HG03558 (cell line): ENCODE results near the gene RAB27B.
"Not testable (repeated sequence)": the region's sequence is repeated elsewhere in the genome, so short reads cannot be mapped to it uniquely, and the experiment has no call there.

ENCODE experiments used
- ATAC-seq: cut with Tn5 transposase; IDR thresholded peaks from one replicate; pipeline ENCODE4 v1.9.1; 2021; ENCODE audit warnings: moderate number of reproducible peaks; ENCODE audit not compliant: unreplicated experiment; ENCODE audit errors: extremely low read depth

Gene RAB27B

GRCh38 chr18:54813977-54814565, 14.2 kb upstream of the RAB27B start:
- ATAC-seq: no peak

- no peak for ATAC-seq
Measured at GRCh38 chr18:54815086-54815485, 13.2 kb upstream of the RAB27B start.

- not testable (repeated sequence) for ATAC-seq
Measured at GRCh38 chr18:54820785-54821275, 7.4 kb upstream of the RAB27B start.

GRCh38 chr18:54822872-54823845, 5.1 kb upstream of the RAB27B start:
- ATAC-seq: no peak

GRCh38 chr18:54824761-54825160, 3.5 kb upstream of the RAB27B start:
- ATAC-seq: no peak

- no peak for ATAC-seq
Measured at GRCh38 chr18:54825601-54826344, 2.5 kb upstream of the RAB27B start.

- ATAC-seq: no peak
Measured at GRCh38 chr18:54828986-54829385, 709 bp downstream of the RAB27B start.

GRCh38 chr18:54829856-54830255, 1.6 kb downstream of the RAB27B start:
- no peak for ATAC-seq

- ATAC-seq: no peak
Measured at GRCh38 chr18:54830260-54830659, 2.0 kb downstream of the RAB27B start.

- no peak for ATAC-seq
Measured at GRCh38 chr18:54830866-54831265, 2.6 kb downstream of the RAB27B start.

- ATAC-seq: no peak
Measured at GRCh38 chr18:54835944-54836343, 7.7 kb downstream of the RAB27B start.

GRCh38 chr18:54843314-54843713, 15.0 kb downstream of the RAB27B start:
- no peak for ATAC-seq

GRCh38 chr18:54845787-54846186, 17.5 kb downstream of the RAB27B start:
- ATAC-seq: no peak

- ATAC-seq: no peak
Measured at GRCh38 chr18:54848121-54848520, 19.8 kb downstream of the RAB27B start.

- no peak for ATAC-seq
Measured at GRCh38 chr18:54849683-54850082, 21.4 kb downstream of the RAB27B start.

GRCh38 chr18:54850598-54850997, 22.3 kb downstream of the RAB27B start:
- no peak for ATAC-seq

GRCh38 chr18:54852780-54853675, 24.8 kb downstream of the RAB27B start:
- no peak for ATAC-seq

GRCh38 chr18:54855050-54855449, 26.8 kb downstream of the RAB27B start:
- not testable (repeated sequence) for ATAC-seq

- no peak for ATAC-seq
Measured at GRCh38 chr18:54856105-54856646, 27.9 kb downstream of the RAB27B start.
